ENCODE measurements around the gene IL22.

Gene IL22

DNA sequence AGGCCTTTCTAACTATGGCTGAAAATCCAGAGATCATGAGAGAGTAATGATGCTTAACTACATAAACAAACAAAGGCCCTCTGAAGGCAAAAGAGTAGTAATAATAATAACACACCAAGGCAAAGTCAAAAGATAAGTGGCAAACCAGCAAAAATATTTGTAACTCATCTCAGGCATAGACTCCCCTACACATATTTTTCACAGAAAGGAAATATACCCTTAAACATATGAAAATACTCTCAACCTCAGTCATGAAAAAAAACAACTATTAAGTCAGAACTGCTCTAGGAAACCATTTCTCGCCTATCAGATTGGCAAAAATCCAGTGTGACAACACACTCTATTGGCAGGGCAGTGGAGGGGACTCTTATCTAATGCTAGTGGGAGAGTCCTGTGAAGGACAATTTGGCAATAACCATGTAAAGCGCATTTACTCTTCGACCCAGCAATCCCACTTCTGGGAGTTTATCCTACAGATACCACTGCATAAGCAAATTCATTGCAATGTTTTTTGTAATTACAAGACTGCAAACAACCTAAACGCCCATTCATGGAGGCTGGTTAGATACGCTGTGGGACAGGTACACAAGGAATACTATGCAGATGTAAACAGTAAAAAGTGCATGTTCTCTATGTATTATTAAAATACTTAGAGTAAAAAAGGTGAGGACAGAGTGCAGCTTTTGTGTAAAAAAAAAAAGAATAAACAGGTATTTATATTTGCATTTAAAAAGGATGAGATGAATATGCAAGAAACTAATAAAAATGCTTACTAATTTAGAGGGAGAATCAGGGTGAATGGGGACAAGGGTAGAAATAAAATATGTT, 26.0 kb upstream of the IL22 start:
- TF ChIP-seq, protein P1, sequence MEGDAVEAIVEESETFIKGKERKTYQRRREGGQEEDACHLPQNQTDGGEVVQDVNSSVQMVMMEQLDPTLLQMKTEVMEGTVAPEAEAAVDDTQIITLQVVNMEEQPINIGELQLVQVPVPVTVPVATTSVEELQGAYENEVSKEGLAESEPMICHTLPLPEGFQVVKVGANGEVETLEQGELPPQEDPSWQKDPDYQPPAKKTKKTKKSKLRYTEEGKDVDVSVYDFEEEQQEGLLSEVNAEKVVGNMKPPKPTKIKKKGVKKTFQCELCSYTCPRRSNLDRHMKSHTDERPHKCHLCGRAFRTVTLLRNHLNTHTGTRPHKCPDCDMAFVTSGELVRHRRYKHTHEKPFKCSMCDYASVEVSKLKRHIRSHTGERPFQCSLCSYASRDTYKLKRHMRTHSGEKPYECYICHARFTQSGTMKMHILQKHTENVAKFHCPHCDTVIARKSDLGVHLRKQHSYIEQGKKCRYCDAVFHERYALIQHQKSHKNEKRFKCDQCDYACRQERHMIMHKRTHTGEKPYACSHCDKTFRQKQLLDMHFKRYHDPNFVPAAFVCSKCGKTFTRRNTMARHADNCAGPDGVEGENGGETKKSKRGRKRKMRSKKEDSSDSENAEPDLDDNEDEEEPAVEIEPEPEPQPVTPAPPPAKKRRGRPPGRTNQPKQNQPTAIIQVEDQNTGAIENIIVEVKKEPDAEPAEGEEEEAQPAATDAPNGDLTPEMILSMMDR (IDR thresholded peaks at IDR 0.05; ENCODE audit: low read depth, low read length): no peak
- DNase-seq (ENCODE audit: low read depth in 2 of 2): peak; percentile 32 to 75
- H3K4me3 ChIP-seq (replicated peaks in 1 of 2; ENCODE audit: low read depth in 2 of 2, low read length in 2 of 2): no peak overlapping the region

DNA sequence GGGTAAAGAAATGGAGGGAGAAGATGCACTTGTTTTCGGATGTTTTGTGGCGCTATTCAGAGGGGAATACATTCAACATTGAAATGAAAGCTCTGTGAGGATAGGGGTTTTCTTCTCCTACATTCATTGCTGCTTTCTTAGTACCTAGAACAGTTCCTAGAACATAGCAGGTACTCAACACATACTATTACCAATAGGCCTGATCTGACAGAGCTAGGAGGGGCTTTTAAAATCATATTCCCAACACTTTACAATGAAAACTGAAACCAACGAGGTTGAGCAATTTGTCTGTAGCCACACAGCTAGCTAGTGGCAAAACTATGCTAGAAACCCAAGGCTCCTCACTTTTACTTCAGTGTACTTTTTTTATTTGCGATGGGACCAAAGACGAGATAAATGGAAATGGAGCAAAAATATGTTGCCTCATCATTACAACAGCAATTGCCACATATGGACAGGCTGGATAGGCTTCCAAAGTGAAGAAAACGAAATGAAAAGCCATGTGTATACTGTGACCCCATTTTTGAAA, 23.1 kb upstream of the IL22 start:
- no peak overlapping the region for H3K4me3 ChIP-seq (replicated peaks in 1 of 2; ENCODE audit: low read depth in 2 of 2, low read length in 2 of 2)
- TF ChIP-seq, protein P1 (IDR thresholded peaks at IDR 0.05; ENCODE audit: low read depth, low read length): no peak
- no peak for DNase-seq (ENCODE audit: low read depth in 2 of 2)

DNA sequence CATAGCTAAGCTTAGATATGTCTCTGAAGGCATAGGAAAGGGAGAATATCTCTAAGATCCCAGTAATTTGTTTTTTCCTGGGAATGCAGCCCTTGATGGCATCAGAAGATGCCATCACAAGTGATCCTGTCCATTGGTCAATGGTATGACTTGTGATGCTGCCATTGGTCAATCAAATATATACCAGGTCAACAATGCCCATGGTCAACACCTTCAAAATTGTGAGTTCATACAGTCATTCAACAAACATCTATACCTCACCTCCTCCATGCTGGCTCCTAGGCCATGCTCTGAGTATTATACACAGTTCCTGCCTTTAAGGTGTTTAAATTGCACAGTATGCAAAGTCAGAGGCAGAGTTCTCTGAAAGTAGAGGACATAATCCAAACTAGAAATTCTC, 19.3 kb upstream of the IL22 start:
- no peak overlapping the region for H3K4me3 ChIP-seq (replicated peaks in 1 of 2; ENCODE audit: low read depth in 2 of 2, low read length in 2 of 2)
- no peak for DNase-seq (ENCODE audit: low read depth in 2 of 2)
- TF ChIP-seq, protein P1 (IDR thresholded peaks at IDR 0.05; ENCODE audit: low read depth, low read length): no peak

DNA sequence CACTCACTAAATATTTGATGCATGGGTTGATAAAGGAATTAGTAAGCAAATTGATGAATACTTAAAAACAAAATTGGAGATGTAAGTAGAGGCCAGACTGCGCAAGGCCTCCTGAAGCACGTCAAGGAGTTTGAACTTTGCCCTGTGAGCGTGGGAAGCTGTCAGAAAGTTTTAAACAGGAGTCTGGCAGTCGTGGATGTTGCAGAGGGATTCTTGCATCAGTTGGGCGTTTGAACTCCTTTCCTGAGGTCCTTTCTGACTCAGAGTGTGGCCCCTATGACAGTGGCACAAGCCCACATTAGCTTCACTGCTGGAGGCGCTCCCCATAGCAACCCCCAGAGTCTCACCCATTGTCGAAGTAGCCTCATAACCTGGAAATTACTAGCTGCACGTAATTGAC, 17.9 kb upstream of the IL22 start:
- DNase-seq (ENCODE audit: low read depth in 2 of 2): peak; percentile 75 to 85
- TF ChIP-seq, protein P1 (IDR thresholded peaks at IDR 0.05; ENCODE audit: low read depth, low read length): no peak
- H3K4me3 ChIP-seq (replicated peaks in 1 of 2; ENCODE audit: low read depth in 2 of 2, low read length in 2 of 2): no peak overlapping the region

DNA sequence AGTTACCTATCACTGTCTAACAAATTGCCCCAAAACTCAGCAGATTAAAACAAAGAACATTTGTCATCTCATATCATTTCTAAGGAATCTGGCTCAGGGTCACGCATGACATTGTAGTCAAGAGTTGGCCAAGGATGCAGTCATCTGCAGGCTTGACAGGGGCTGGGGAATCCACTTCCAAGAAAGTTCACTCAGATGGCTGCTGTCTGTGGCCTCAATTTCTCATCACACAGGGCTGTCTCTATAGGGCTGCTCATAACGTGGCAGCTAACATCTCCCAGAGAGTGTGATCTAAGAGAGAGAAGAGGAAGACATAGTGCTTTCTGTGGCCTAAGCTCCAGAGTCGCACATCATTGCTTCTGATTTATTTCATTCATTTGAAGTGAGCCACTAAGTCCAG, 17.0 kb upstream of the IL22 start:
- no peak for DNase-seq (ENCODE audit: low read depth in 2 of 2)
- H3K4me3 ChIP-seq (replicated peaks in 1 of 2; ENCODE audit: low read depth in 2 of 2, low read length in 2 of 2): no peak overlapping the region
- TF ChIP-seq, protein P1 (IDR thresholded peaks at IDR 0.05; ENCODE audit: low read depth, low read length): no peak

DNA sequence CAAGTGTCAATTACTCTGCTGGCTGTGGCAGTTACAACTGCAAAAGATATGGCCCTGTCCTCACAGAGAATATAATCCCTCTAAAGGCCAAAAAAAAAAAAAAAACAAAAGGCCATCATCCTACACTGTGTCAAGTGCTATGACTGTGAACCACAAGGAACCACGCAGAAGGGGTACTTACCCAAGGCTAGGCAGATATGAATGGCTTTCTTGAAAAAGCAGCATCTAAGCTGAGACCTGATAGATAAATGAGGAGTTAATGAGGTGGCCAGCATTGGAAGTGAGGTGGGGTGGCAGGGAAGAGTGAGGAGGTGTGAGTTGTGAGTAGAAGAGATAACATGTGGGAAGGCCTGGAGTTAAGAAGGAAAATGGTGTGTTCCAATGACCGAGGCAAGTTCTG, 16.4 kb upstream of the IL22 start:
- no peak for DNase-seq (ENCODE audit: low read depth in 2 of 2)
- TF ChIP-seq, protein P1 (IDR thresholded peaks at IDR 0.05; ENCODE audit: low read depth, low read length): no peak
- H3K4me3 ChIP-seq (replicated peaks in 1 of 2; ENCODE audit: low read depth in 2 of 2, low read length in 2 of 2): no peak overlapping the region
